GM19193 (cell line): Measurements from ENCODE around the gene TNFAIP6.

Experiments used
- POLR2A ChIP-seq: IDR thresholded peaks from 4 replicates; pipeline ENCODE4 v1.6.1; 2011; ENCODE audit not compliant: insufficient read depth, insufficient read length; ENCODE audit errors: extremely low read depth

The TNFAIP6 gene

DNA sequence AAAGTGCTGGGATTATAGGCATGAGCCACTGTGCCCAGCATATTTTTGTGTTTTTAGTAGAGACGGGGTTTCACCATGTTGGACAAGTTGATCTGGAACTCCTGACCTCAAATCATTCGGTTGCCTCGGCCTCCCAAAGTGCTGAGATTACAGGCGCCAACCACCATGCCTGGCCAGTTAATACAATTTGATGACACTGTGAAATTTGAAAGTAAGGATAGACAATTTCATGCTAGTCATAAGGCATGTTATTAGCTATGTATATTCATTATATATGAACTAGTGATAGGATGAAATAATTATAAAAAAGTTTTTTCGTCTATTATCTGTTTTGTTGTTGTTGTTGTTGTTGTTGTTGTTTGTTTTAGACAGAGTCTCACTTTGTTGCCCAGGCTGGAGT lies 43.8 kb downstream of the TNFAIP6 start:
- TF ChIP-seq POLR2A, result no peak

DNA sequence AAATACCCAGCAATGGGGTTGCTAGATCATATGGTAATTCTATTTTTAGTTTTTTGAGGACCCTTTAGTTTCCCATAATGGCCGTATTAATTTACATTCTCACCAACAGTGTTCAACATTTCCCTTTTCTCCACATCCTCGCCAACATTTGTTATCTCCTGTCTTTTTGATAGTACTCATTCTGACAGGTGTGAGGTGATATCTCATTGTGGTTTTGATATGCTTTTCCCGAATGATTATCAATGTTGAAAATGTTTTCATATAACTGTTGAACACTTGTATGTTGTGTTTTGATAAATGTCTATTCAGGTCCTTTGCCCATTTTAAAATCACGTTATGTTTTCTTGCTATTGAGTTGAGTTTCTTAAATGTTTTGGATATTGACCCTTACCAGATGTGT lies 46.5 kb downstream of the TNFAIP6 start:
- TF ChIP-seq POLR2A, result no peak

DNA sequence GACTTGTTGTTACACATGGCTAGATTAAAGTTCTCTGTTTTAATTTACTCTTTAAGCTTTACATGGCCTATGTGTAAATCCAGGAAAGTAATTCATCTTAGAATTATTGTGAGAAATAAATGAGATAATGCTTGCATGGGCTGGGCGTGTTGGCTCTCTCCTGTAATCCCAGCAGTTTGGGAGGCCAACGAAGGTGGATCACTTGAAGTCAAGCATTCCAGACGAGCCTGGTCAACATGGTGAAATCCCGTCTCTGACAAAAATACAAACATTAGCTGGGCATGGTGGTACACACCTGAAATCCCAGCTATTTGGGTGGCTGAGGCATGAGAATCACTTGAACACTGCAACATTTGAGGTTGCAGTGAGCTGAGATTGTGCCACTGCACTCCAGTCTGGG lies 48.0 kb downstream of the TNFAIP6 start:
- no peak for TF ChIP-seq POLR2A

DNA sequence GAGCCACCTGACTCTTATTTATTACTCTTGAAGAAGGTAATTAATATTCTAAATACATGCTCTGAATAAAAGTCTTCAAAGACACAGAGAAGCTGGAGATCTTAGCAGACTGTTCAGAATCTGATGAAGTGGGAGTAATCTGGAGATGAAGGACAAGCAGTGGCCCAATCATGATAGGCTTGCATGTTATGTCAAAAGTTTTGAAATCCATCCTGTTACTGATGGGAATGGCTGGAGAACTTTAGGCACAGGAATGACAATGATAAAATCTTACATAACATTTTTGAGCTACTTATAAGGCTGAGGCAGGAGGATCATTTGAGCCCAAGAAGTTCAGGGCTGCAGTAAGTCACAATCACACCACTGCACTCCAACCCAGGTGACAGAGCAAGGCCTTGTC lies 49.9 kb downstream of the TNFAIP6 start:
- TF ChIP-seq POLR2A, result no peak

DNA sequence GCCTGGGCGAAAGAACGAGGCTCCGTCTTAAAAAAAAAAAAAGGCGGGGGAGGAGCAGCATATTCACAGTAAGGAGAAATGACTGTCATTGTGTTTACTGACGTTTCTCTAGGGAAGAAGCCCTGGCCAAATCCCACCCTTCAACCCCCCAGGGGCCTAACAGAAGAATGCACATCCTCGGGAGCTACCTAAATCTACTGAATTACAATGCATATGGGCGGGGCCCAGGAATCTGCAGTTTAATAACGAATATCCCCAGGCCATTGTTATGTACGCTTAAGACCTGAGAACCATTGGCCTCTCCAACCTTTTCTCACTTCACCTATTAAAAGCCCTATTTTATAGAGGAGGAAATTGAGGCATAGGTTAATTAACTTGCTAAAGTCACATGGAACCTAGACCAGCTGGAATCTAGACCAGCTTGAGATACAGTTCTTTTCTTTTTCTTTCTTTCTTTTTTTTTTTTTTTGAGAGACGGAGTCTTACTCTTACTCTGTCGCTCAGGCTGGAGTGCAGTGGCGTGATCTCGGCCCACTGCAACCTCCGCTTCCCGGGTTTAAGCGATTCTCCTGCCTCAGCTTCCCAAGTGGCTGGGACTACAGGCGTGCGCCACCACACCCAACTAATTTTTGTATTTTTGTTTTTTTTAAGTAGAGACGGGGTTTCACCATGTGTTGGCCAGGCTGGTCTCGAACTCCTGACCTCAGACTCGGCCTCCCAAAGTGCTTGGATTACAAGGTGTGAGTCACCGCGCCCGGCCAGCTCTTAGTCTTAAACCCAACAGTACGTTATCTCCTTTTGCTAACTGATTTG lies 51.6 kb downstream of the TNFAIP6 start:
- TF ChIP-seq POLR2A, result no peak

DNA sequence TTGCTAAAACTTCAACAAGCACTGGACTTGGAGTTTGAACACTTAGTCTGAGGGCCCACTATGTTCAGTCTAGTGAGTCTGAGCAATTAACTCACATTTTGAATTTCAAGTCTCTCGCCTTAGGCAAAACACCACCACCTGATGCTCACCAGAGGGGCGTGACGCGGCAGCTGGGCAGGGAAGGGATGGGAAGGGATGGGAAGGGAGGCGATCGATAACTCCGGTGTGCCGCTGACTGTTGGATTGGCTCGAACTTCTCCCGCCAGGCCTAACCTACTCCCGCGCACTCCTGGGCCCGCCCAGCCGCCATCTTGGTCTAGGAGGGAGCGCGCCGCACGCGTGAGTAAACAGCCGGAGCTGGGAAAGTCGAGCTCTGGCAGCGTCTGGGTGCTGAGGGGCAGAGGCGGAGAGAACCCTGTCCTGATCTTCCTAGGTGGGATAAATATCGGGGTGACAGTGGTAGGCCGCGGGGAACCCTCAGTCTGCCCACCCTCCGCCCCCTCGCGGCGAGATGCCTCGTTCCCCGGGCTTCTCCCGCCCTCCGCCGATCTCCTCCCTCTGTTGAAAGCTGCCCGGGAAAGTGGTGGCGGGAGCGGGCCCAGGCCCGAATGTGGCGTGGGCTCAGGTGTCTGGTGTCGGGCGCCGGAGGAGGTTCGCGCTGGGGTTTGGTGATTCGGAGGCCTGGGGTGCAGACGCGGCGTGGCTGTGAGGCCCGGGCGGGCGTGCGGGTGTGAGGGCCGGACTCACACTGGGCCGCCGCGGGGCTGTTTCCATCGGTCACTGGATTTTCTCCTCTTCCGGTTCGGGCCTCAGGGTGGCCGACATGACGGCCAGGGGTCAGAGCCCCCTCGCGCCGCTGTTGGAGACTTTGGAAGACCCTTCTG lies 52.5 kb downstream of the TNFAIP6 start, which contains the start of gene RIF1:
TSS of gene RIF1 (plus strand) at position 302 of the 884 bp plus-strand sequence. CDS start at position 824, 522 bp downstream.
- peak; percentile 75 for TF ChIP-seq POLR2A

DNA sequence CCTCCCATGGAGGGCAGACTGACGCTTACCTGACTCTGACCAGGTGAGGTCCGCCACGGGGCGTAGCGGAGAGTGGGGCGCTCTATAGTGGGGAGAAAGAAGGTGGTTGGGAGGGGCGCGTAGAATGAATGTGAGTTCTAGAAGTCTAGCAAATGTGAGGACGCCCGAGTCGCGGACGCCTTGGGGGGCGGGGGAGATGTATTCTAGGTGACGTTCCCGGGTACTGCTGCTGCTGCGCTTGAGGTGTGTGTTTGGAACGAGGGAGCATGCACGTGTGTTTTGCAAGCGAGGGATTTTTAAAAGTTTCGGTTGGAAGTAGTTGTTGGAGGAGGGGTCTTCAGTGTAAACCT lies 53.1 kb downstream of the TNFAIP6 start:
- no peak for TF ChIP-seq POLR2A

DNA sequence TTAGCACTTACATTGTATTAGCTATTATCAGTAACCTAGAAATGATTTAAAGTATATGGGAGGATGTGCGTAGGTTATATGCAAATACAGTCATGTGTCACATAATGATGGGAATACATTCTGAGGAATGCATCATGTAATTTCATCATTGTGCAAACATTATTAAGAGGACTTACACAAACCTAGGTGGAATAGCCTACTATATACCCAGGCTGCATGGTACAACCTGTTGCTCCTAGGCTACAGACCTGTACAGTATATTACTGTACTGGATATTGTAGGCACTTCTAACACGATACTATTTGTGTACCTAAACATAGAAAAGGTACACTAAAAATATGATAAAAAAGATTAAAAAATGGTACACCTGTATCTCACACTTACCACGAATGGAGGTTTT lies 60.3 kb downstream of the TNFAIP6 start:
- no peak for TF ChIP-seq POLR2A

DNA sequence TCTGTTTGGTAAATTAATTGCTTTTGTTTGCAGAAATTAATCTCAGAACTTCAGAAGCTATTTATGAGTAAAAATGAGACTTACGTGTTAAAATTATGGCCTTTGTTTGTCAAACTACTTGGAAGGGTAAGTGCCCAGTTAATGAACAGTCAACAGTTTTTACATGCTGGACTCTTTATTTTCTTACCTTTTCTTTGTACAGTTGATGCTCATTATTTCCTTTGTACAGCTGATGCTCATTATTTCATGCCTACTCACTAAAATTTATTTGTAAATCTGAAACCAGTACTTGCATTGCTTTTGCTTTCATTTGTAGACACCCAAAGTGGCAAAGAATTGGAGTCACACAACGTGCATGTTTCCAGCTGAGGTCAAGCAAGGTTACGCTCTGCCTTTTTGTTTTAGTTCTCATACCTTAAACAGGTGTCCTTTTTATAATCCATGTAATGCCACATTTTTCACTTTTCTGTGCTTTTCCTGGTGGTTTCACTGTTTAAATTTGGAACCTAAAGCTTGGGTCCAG lies 65.6 kb downstream of the TNFAIP6 start:
- TF ChIP-seq POLR2A, result no peak

DNA sequence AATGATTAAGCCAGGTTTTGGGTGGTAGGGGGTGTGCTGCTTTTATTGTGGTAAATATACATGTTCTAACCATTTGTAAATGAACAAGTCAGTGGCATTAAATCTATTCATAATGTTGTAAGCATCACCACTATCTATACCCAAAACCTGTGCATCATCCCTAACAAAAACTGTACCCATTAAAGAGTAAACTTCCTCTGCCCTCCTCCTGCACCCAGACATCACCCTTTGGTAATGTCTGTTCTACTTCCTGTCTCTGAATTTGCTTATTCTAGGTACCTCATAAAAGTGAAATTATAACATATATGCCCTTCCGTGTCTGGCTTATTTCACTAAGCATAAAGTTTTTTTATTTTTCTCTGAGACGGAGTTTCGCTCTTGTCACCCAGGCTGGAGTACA lies 66.4 kb downstream of the TNFAIP6 start:
- no peak for TF ChIP-seq POLR2A
